Activated CD4-positive, alpha-beta T cell treated with anti-CD3 and anti-CD28 coated beads, Interleukin-2, amount 50 U/mL, for 48 hours (primary cell): Measurements from ENCODE around the gene ZNF714.
A peak's percentile ranks its signal among the peaks of the same experiment; 100 is the strongest.

Experiments used
- DNase-seq, 2 experiments: peaks; one replicate each; pipeline ENCODE4 v3.0.0-alpha.2; 2020

Gene ZNF714

GRCh38 chr19:21082011-21082975 is at the start of gene ZNF714:
Gene ZNF714 (plus strand): TSS chr19:21082203. CDS start chr19:21098269, 16,066 bp downstream.
- peak; percentile 79 to 85 for DNase-seq

GRCh38 chr19:21045028-21045427 is 37.0 kb upstream of the ZNF714 start:
- no peak for DNase-seq

GRCh38 chr19:21046489-21046888 is 35.5 kb upstream of the ZNF714 start:
- no peak for DNase-seq

GRCh38 chr19:21047716-21048115 is 34.3 kb upstream of the ZNF714 start:
- DNase-seq = no peak

GRCh38 chr19:21052902-21053301 is 29.1 kb upstream of the ZNF714 start:
- DNase-seq = no peak

- no peak for DNase-seq
Measured at GRCh38 chr19:21065336-21065735, 16.7 kb upstream of the ZNF714 start.

- peak in 1 of 2 experiments; percentile 16 for DNase-seq
Measured at GRCh38 chr19:21084343-21084742, 2.3 kb downstream of the ZNF714 start.

GRCh38 chr19:21087871-21088270 is 5.9 kb downstream of the ZNF714 start:
- no peak for DNase-seq

- no peak for DNase-seq
Measured at GRCh38 chr19:21092109-21092508, 10.1 kb downstream of the ZNF714 start.

- no peak for DNase-seq
Measured at GRCh38 chr19:21094347-21095025, 12.5 kb downstream of the ZNF714 start.

- no peak for DNase-seq
Measured at GRCh38 chr19:21098291-21098690, 16.3 kb downstream of the ZNF714 start.

- DNase-seq = no peak
Measured at GRCh38 chr19:21101521-21102242, 19.7 kb downstream of the ZNF714 start.

- DNase-seq = no peak
Measured at GRCh38 chr19:21109116-21109515, 27.1 kb downstream of the ZNF714 start.

- DNase-seq = no peak
Measured at GRCh38 chr19:21110183-21110582, 28.2 kb downstream of the ZNF714 start.

- DNase-seq = no peak
Measured at GRCh38 chr19:21115430-21115829, 33.4 kb downstream of the ZNF714 start.

- DNase-seq = no peak
Measured at GRCh38 chr19:21117041-21117907, 35.3 kb downstream of the ZNF714 start.

- no peak for DNase-seq
Measured at GRCh38 chr19:21126078-21126477, 44.1 kb downstream of the ZNF714 start.

- no peak for DNase-seq
Measured at GRCh38 chr19:21127001-21127400, 45.0 kb downstream of the ZNF714 start.

- DNase-seq = no peak
Measured at GRCh38 chr19:21127898-21128297, 45.9 kb downstream of the ZNF714 start.

- no peak for DNase-seq
Measured at GRCh38 chr19:21128901-21129698, 47.1 kb downstream of the ZNF714 start.

- no peak for DNase-seq
Measured at GRCh38 chr19:21130097-21130775, 48.2 kb downstream of the ZNF714 start.
